Neutrophil (primary cell): ENCODE results near the gene TEKTIP1.

ENCODE experiments used
- H3K27ac ChIP-seq: fragments of 200-600 bp; sonication (generic); 2 replicates; pipeline ENCODE4 v1.5.1; 2016; ENCODE audit warnings: mild to moderate bottlenecking, moderate library complexity
- H3K27me3 ChIP-seq: fragments of 200-600 bp; sonication (generic); 2 replicates; pipeline ENCODE4 v1.6.0; 2016; ENCODE audit warnings: mild to moderate bottlenecking
- H3K36me3 ChIP-seq: fragments of 200-600 bp; sonication (generic); 2 replicates; pipeline ENCODE4 v1.5.1; 2017
- H3K4me1 ChIP-seq, 2 experiments: fragments of 200-600 bp in 1 of 2; sonication (generic) in 1 of 2; 1 replicate in 1 of 2; 2 replicates in 1 of 2; pipeline versions ENCODE4 v1.5.1 to v1.6.1; 2013 to 2016; ENCODE audit warnings: low read depth in 1 of 2, low read length in 1 of 2, mild to moderate bottlenecking in 1 of 2, moderate library complexity in 1 of 2; ENCODE audit not compliant: control insufficient read depth in 1 of 2, insufficient read depth in 1 of 2
- H3K4me3 ChIP-seq, 2 experiments: fragments of 200-600 bp in 1 of 2; sonication (generic) in 1 of 2; 1 replicate in 1 of 2; 2 replicates in 1 of 2; pipeline ENCODE4 v1.5.1; 2013 to 2016; ENCODE audit warnings: low read depth in 1 of 2, low read length in 1 of 2, mild to moderate bottlenecking in 1 of 2, moderate library complexity in 1 of 2
- H3K9me3 ChIP-seq: fragments of 200-600 bp; sonication (generic); 2 replicates; pipeline ENCODE4 v1.5.1; 2016
- TF ChIP-seq, protein P1 (sequence below): fragments of 200-600 bp; sonication (generic); IDR thresholded peaks from 2 replicates; pipeline ENCODE4 v1.5.1; 2016; ENCODE audit warnings: antibody characterized with exemption

TEKTIP1 gene

DNA sequence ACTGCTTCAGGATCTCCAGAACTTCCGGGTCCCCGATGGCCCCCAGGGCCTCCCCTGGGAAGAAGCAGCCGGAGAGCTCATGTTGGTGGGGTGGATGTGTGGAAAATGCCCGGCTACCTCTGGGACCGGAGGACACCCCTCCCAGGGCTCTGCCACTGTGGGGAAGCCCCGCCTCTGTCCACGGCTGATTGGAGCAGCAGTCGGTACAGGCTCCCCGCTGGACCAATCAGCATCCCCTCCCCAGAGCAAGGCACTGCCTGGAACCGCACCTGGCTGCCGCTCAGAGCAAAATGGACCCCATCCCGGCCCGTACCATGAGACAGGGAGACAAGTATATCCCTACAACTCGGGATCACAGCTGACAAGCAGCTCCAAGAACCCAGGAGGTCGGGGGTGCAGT, 44.9 kb upstream of the TEKTIP1 start:
- Histone ChIP-seq H3K9me3 (no peaks in the 10 kb centered on the region), H3K36me3 (peaks cover 24% of the 10 kb centered on the region), H3K27ac (no peak overlapping the region), H3K4me3 (no peak overlapping the region), H3K27me3 (no peaks in the 10 kb centered on the region), H3K4me1 (no peaks in the 10 kb centered on the region)
- TF ChIP-seq, protein P1, sequence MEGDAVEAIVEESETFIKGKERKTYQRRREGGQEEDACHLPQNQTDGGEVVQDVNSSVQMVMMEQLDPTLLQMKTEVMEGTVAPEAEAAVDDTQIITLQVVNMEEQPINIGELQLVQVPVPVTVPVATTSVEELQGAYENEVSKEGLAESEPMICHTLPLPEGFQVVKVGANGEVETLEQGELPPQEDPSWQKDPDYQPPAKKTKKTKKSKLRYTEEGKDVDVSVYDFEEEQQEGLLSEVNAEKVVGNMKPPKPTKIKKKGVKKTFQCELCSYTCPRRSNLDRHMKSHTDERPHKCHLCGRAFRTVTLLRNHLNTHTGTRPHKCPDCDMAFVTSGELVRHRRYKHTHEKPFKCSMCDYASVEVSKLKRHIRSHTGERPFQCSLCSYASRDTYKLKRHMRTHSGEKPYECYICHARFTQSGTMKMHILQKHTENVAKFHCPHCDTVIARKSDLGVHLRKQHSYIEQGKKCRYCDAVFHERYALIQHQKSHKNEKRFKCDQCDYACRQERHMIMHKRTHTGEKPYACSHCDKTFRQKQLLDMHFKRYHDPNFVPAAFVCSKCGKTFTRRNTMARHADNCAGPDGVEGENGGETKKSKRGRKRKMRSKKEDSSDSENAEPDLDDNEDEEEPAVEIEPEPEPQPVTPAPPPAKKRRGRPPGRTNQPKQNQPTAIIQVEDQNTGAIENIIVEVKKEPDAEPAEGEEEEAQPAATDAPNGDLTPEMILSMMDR, result no peak

GRCh38 chr19:3494559-3494958, 44.4 kb upstream of the TEKTIP1 start:
- Histone ChIP-seq H3K9me3 (no peaks in the 10 kb centered on the region), H3K4me1 (peaks cover 0 to under 1% of the 10 kb centered on the region in 2 experiments), H3K27ac (no peak overlapping the region), H3K36me3 (peaks cover 24% of the 10 kb centered on the region), H3K27me3 (no peaks in the 10 kb centered on the region), H3K4me3 (no peak overlapping the region)
- TF ChIP-seq, protein P1, result no peak

GRCh38 chr19:3496392-3497273, 42.3 kb upstream of the TEKTIP1 start:
- Histone ChIP-seq H3K27me3 (no peaks in the 10 kb centered on the region), H3K4me1 (peaks cover 13 to 17% of the 10 kb centered on the region in 2 experiments), H3K36me3 (peaks cover 13% of the 10 kb centered on the region), H3K4me3 (no peak overlapping the region), H3K27ac (no peak overlapping the region), H3K9me3 (no peaks in the 10 kb centered on the region)
- TF ChIP-seq, protein P1, result no peak

- no peak overlapping the region for H3K4me3 ChIP-seq
- TF ChIP-seq, protein P1, result no peak
- no peaks in the 10 kb centered on the region for H3K9me3 ChIP-seq
- H3K27me3 ChIP-seq, result no peaks in the 10 kb centered on the region
- H3K36me3 ChIP-seq, result peaks cover 11% of the 10 kb centered on the region
- H3K4me1 ChIP-seq, result peaks cover 13 to 17% of the 10 kb centered on the region in 2 experiments
- H3K27ac ChIP-seq, result no peak overlapping the region
Observed at GRCh38 chr19:3497757-3498520, 41.0 kb upstream of the TEKTIP1 start.

DNA sequence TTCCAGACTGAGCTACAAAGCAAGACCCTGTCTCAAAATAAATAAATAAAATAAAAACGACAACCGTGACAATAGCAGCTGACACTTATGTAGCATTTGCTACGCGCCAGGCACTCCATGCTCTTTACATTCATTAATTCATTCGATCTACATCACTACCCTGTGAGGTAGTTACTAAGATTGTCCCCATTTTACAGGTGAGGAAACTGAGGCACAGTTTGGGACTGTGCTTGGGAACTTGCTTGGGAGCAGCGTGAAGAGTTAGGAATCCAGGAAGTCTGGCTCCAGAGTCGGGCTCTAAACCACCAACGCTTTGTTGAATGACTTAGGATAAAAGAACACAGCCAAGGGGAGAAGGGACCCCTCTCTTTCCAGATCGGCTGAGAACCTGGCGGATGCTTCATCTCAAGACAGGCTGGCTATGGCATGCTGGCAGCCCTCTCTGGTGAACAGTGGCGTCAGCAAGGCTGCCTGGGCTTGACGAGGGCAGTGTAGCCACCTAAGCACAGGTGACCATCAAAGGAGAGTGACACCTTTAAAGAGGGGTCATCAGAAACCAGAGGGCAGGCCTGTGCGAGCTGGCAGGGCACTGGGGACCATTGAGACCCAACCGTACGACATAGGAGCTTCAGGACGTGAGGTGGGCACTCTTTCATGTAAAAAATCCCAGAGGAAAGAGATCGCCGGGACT, 39.1 kb upstream of the TEKTIP1 start:
- Histone ChIP-seq H3K4me1 (peaks cover 13 to 20% of the 10 kb centered on the region in 2 experiments), H3K4me3 (peak overlapping the region; percentile 84 to 93), H3K9me3 (no peaks in the 10 kb centered on the region), H3K36me3 (peaks cover 11% of the 10 kb centered on the region), H3K27ac (peak overlapping the region; percentile 93), H3K27me3 (no peaks in the 10 kb centered on the region)
- TF ChIP-seq, protein P1, result no peak
